B cell (primary cell): ENCODE data around the gene ITPR3. TPM values are rescaled to one million over a fixed set of nuclear protein-coding genes. Genes with fewer than 3 reads are reported as not detected.

Experiments
- ATAC-seq: fragments of 200-7000 bp; cut with Tn5 transposase; one replicate; pipeline ENCODE4 v1.10.0; 2021; ENCODE audit warnings: low read depth, mild to moderate bottlenecking, moderate number of reproducible peaks, moderate library complexity
- CTCF ChIA-PET: fragments of 350-600 bp; sonication (Branson Sonifier 250); formaldehyde crosslinking; loops from one replicate; lab custom pipeline; 2021; ENCODE audit warnings: antibody characterized with exemption, inconsistent platforms; lab: Charles Lee
- POLR2A ChIA-PET: fragments of 350-600 bp; sonication (Branson Sonifier 250); formaldehyde crosslinking; loops from one replicate; lab custom pipeline; 2021; ENCODE audit warnings: antibody characterized with exemption; lab: Charles Lee
- DNase-seq: peaks from one replicate; pipeline ENCODE4 v3.0.0; 2013
- H2AFZ ChIP-seq: 2 replicates; pipeline ENCODE4 v1.6.1; 2012; ENCODE audit warnings: mild to moderate bottlenecking, low read depth, low read length; ENCODE audit not compliant: insufficient read depth, poor library complexity, severe bottlenecking
- H3K27ac ChIP-seq, 2 donors: 1 replicate in 1 of 2; 2 replicates in 1 of 2; pipeline ENCODE4 v1.5.1; 2012 to 2013; ENCODE audit warnings: low read length in 2 of 2, mild to moderate bottlenecking in 2 of 2, moderate library complexity in 1 of 2
- H3K27me3 ChIP-seq, 4 experiments: fragments of 200-600 bp in 1 of 4; sonication (generic) in 1 of 4; replicated peaks in 1 of 4; 1 replicate in 2 of 4; 2 replicates in 2 of 4; pipeline versions ENCODE4 v1.6.1 to v1.7.0; 2013 to 2016; ENCODE audit warnings: low read length in 3 of 4, mild to moderate bottlenecking in 2 of 4, mixed read lengths in 1 of 4, moderate library complexity in 1 of 4; ENCODE audit not compliant: insufficient read depth in 4 of 4, control insufficient read depth in 3 of 4; ENCODE audit errors: control extremely low read depth in 1 of 4
- H3K36me3 ChIP-seq, 2 experiments: replicated peaks in 1 of 2; 1 replicate in 1 of 2; 2 replicates in 1 of 2; pipeline versions ENCODE4 v1.6.1 to v1.7.1; 2013; ENCODE audit warnings: low read length in 1 of 2; ENCODE audit not compliant: insufficient read depth in 2 of 2, control insufficient read depth in 1 of 2; ENCODE audit errors: control extremely low read depth in 1 of 2, extremely low read depth in 1 of 2
- H3K4me1 ChIP-seq, 2 donors: fragments of 200-600 bp in 1 of 2; sonication (generic) in 1 of 2; 1 replicate in 1 of 2; 2 replicates in 1 of 2; pipeline versions ENCODE4 v1.5.1 to v1.6.1; 2013 to 2017; ENCODE audit warnings: low read length in 2 of 2; ENCODE audit not compliant: control insufficient read depth in 2 of 2, insufficient read depth in 2 of 2
- H3K4me2 ChIP-seq: replicated peaks from 2 replicates; pipeline ENCODE3; 2012; ENCODE audit warnings: mild to moderate bottlenecking, low read depth, low read length; ENCODE audit not compliant: poor library complexity, severe bottlenecking
- H3K4me3 ChIP-seq, 5 experiments: fragments of 200-600 bp in 1 of 5; sonication (generic) in 1 of 5; 1 replicate in 3 of 5; 2 replicates in 2 of 5; pipeline versions ENCODE4 v1.5.1 to v1.7.0; 2011 to 2016; ENCODE audit warnings: low read length in 4 of 5, mild to moderate bottlenecking in 4 of 5, low read depth in 2 of 5, control low read depth in 1 of 5, moderate library complexity in 1 of 5; ENCODE audit not compliant: insufficient read depth in 1 of 5; ENCODE audit errors: control extremely low read depth in 1 of 5, extremely low read depth in 1 of 5
- H3K79me2 ChIP-seq: fragments of 200-600 bp; sonication (generic); one replicate; pipeline ENCODE4 v1.6.0; 2016; ENCODE audit warnings: low read length; ENCODE audit not compliant: control insufficient read depth, insufficient read depth
- H3K9ac ChIP-seq: fragments of 200-600 bp; sonication (generic); 2 replicates; pipeline ENCODE4 v1.6.1; 2017; ENCODE audit warnings: mild to moderate bottlenecking, low read length, moderate library complexity
- H3K9me3 ChIP-seq, 3 donors: one replicate each; pipeline versions ENCODE4 v1.6.1 to v1.7.1; 2013; ENCODE audit warnings: low read length in 2 of 3; ENCODE audit not compliant: control insufficient read depth in 2 of 3, insufficient read depth in 1 of 3; ENCODE audit errors: control extremely low read depth in 1 of 3
- H4K20me1 ChIP-seq: 2 replicates; pipeline ENCODE4 v1.6.0; 2012; ENCODE audit warnings: mild to moderate bottlenecking, low read length; ENCODE audit not compliant: insufficient read depth, control insufficient read depth, poor library complexity, severe bottlenecking
- H3K27ac Mint-ChIP-seq: one replicate; pipeline ENCODE4 v1.8.0; 2021; ENCODE audit warnings: mixed read lengths
- H3K27me3 Mint-ChIP-seq: one replicate; pipeline ENCODE4 v1.8.0; 2021; ENCODE audit warnings: mixed read lengths
- H3K4me1 Mint-ChIP-seq: one replicate; pipeline ENCODE4 v1.8.0; 2021; ENCODE audit warnings: mixed read lengths
- H3K4me3 Mint-ChIP-seq: one replicate; pipeline ENCODE4 v1.8.0; 2021; ENCODE audit warnings: mixed read lengths
- H3K9me3 Mint-ChIP-seq: one replicate; pipeline ENCODE4 v1.8.0; 2022; ENCODE audit warnings: mixed read lengths; ENCODE audit not compliant: insufficient read depth
- CTCF ChIP-seq: fragments of 200-600 bp; IDR thresholded peaks from one replicate; pipeline ENCODE4 v1.8.0; 2022; ENCODE audit warnings: antibody characterized with exemption, mild to moderate bottlenecking
- EZH2 ChIP-seq: IDR thresholded peaks from 2 replicates; pipeline ENCODE4 v1.6.1; 2012; ENCODE audit warnings: borderline replicate concordance, low read depth, mild to moderate bottlenecking, moderate library complexity, low read length; ENCODE audit not compliant: insufficient read depth, poor library complexity, severe bottlenecking
- WGBS: methylation state at CpG from one replicate; pipeline ENCODE4 v1.1.5; 2013; ENCODE audit warnings: missing lambda C conversion rate; ENCODE audit not compliant: insufficient coverage; 5-methylcytosine and 5-hydroxymethylcytosine counted together
- intact Hi-C: fragments of 100-400 bp; cut with micrococcal nuclease; formaldehyde crosslinking; loops from one replicate; pipeline ENCODE4 v1.10.0; 2022
- polyA plus RNA-seq: library from polyadenylated mRNA; depleted of rRNA; stranded (reverse); fragments of >200 nt; gene quantifications from 2 replicates; pipeline ENCODE4 v1.2.3, GENCODE V29; 2012
- total RNA-seq, 2 donors: library from RNA; stranded (reverse); fragments of 120-200 nt in 1 of 2; gene quantifications; 1 replicate in 1 of 2; 2 replicates in 1 of 2; pipeline versions ENCODE4 v1.2.3 to v1.2.4, GENCODE V29; 2013 to 2022

The ITPR3 gene
- total and polyA plus RNA-seq, 2 donors (not counting 1 experiment from before 2014, with no cell fraction given): 61.9 to 67.6 TPM

GRCh38 chr6:33661106-33661838, 40.1 kb downstream of the ITPR3 start:
- POLR2A ChIA-PET: no interaction called here

More at GRCh38 chr6:33661106-33661838, 40.1 kb downstream of the ITPR3 start:
- Mint-ChIP-seq H3K4me1 (no peaks in the 10 kb centered on the region), H3K27ac (no peak overlapping the region), H3K4me3 (no peak overlapping the region), H3K27me3 (no peaks in the 10 kb centered on the region), H3K9me3 (no peaks in the 10 kb centered on the region)
- no peaks in the 10 kb centered on the region for H3K4me1 ChIP-seq
- H3K4me3 ChIP-seq: no peak overlapping the region
- peaks cover 14% of the 10 kb centered on the region for H4K20me1 ChIP-seq
- H3K4me2 ChIP-seq: no peak overlapping the region
- H2AFZ ChIP-seq: no peak overlapping the region
- CTCF ChIA-PET: interaction anchor here (1.2 kb wide), 1 partner anchor 28 kb away, joined by 3 read pairs; no protein-coding TSS in a partner anchor
- no peaks in the 10 kb centered on the region for H3K27me3 ChIP-seq
- no peak for TF ChIP-seq CTCF
- TF ChIP-seq EZH2: no peak
- H3K79me2 ChIP-seq: peaks cover 3% of the 10 kb centered on the region
- 100% methylated on average over 3 of the region's 10 CpGs for WGBS
- H3K36me3 ChIP-seq: peaks cover 0 to 64% of the 10 kb centered on the region in 2 experiments
- no peaks in the 10 kb centered on the region for H3K9me3 ChIP-seq
- H3K9ac ChIP-seq: no peak overlapping the region
- intact Hi-C loops: no loop called here
- no peak overlapping the region for H3K27ac ChIP-seq
- DNase-seq: no peak
- ATAC-seq: no peak
